ENCODE data around the gene DCDC1.
"Not testable (repeated sequence)": the region's sequence is repeated elsewhere in the genome, so short reads cannot be mapped to it uniquely, and the experiment has no call there.

The DCDC1 gene

DNA sequence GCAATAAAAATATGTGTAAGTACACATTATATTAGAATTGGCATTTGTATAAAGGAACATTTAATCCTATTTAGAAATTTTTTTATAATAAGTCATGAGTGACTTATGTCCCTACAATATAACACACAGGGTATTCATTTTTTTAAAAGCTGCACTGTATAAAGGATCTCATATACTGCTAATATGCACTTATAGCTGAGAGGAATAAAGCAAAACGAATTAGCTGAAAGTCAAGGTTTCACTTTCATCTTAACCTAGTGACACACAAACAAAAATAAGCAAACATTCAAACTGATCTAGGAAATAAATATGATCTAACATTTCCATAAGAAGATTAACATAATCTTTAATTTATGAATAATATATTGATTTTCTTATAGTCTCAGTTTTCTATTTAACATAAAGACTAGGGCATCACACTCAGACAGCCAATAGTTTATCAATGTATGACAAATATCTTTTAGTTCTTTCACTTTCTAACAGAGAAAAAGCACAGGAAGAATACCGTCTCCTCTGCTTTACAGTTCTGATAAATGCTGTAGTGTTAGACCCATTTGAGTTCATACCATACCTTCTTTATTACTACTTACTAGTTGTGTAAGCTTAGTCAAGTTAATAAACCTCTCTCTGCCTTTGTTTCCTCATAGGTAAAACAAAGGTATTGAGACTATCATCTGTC is 42.9 kb downstream of the DCDC1 start:
- no peak for DNase-seq (ENCODE audit: low read depth, low spot score)

DNA sequence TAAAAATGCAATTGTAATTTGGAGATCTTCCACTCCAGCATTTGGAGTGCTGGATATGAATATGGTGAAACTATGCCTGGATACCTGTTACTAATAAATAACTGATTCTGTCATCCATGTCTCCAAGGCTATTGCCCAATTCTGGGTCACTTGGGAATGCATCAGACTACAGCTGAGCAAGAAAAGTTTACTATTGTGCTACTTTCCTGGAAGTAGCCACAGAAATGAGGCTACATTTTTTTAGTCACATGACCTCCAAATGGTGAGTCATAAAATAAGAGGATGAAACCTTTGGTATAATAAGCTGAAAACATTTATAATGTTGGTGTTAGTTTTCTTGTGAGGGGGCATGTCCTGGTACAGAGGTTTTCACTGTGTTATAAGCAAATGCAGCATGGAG is 44.4 kb downstream of the DCDC1 start:
- no peak for DNase-seq (ENCODE audit: low read depth, low spot score)

DNA sequence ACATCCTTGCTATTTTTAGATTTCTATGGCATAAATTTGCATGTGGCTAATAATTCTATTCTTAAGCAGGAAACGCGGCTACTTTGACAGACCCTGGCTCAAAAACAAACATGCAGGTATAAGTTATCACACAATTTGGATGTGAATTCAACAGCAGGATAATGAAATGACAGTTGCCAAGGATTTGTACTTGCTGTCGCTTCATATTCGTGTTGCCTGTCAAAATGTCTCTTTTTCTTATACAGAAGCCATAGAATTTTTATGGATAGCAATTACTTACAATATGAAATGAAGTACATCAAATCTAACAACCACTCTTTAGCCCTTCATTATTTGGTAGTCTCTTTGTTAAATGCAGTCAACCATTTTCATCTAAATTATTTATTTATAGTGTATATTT is 46.4 kb downstream of the DCDC1 start:
- no peak for DNase-seq (ENCODE audit: low read depth, low spot score)

DNA sequence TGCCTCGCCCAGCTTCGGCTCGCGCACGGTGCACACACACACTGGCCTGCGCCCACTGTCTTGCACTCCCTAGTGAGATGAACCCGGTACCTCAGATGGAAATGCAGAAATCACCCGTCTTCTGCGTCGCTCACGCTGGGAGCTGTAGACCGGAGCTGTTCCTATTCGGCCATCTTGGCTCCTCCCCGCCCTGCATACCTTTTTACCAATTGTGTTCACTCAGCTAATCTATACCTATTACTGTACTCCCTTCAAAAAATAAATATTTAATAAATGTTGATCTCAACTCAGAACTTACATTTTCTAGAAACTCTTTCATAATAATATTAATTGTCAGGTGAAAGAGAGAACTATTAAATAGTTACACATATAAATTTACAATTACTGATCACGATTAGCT is 48.0 kb downstream of the DCDC1 start:
- DNase-seq (ENCODE audit: low read depth, low spot score), result not testable (repeated sequence)

DNA sequence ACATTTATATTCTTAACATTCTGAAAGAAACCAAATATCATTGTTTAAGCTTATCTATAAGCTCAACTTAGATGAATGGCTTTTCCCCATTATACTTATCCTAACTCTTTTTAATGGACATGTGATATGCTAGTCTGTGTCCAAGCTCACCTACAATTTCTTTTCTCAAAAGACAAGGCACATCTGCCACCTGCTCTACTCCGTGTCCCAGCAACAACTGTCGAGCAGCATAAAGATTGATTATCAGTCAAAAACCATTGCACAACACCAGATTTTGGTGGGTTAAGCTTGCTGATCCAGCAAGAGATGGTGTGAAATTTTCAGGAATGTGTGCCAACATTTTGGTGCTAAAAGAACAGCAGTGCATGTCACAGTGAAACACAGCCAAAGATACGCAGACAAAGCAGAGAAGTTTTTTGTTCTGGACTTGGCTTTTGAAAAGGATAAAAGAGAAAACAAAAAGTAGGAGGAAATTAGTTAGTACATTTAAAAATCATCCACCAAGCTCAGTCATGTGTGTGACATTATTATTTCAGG is 65.8 kb downstream of the DCDC1 start:
- no peak for DNase-seq (ENCODE audit: low read depth, low spot score)

DNA sequence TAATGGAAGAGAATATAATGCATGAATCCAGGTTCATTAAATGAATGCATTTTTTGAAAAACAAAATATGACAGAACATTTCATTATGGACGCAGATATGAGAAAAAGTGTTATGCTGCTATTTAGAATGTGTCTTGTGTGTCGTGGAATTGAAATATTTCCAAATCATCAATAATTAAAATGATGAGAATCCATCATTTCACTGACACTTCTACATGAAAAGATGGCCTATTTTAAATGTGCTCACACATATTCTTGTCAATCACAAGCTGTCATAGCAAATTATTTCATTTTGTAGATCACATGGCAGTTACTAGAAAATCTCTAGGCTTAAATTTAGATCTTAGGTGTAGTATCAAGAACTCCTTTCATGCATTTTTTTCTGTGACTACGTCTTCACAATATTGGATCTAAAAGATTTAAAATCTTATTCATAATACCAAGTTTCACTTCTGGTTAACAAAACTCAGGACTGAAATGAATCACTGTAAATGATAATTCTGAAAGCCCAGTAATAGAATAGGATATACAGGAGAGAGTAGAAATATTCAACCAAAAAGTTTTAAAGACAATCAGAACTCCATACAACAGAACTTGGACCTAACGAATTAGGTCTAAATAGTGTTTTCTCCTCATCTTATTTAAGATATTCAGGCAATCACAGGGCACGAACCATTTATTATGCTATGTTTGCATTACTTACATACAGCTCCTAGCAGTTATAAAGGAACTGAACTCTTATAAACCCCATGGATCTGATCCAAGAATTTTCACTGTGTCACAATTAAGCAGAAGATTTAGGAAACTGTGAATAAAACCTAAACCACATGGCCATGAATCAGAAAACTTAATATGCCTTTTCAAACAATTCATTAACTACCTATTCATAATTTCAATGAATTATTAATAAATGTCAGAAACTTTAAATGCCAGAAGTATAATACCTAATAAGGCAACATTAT is 67.7 kb downstream of the DCDC1 start:
- no peak for DNase-seq (ENCODE audit: low read depth, low spot score)

DNA sequence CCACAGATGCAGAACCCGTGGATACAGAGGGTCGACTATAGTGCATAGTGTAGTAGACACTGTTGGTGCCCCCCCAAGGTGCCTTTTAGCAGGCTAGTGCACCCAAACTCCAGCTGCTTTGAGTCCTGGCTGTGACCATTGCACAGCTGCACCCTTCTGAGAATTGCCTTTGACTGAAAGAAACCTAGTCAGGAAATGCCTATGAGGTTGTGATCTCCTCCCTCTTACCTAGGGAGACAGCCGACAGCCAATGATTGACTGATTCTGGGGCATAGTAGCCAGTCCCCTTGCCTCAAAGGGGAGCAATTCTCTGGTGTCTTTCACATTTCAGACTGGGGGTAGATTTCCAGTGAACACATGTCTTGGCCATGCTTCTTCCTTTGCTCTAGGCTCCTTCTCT is 74.2 kb downstream of the DCDC1 start:
- no peak for DNase-seq (ENCODE audit: low read depth, low spot score)

DNA sequence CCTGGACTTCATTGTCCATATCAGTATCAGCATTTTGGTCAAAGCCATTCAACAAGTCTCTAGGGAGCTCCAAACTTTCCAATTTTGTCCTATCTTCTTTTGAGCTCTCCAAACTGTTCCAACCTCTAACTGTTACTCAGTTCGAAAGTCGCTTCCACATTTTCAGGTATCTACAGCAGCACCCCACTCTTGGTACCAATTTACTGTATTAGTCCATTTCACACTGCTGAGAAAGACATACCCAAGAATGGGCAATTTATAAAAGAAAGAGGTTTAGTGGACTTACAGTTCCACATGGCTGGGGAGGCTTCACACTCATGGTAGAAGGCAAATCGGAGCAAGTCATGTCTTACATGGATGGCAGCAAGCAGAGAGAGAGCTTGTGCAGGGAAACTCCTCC is 96.0 kb downstream of the DCDC1 start:
- not testable (repeated sequence) for DNase-seq (ENCODE audit: low read depth, low spot score)

DNA sequence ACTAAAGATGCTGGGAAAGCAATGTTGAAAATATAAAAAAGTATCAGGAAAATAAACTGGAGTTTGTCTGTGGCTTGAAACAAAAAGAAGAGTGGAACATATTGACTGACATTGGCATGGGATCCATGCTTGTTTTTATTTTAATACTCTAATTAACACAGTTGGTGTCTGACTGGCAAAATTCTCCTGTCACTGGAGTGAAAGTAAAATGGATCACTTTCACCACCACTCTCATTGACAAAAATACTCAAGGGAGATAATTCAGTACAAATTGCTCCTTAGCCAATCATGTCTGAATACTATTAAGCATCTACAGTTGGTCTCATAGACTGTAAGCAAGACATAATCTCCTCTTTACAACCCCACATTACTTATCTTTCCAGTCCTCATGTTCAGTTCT is 101.8 kb downstream of the DCDC1 start:
- no peak for DNase-seq (ENCODE audit: low read depth, low spot score)

DNA sequence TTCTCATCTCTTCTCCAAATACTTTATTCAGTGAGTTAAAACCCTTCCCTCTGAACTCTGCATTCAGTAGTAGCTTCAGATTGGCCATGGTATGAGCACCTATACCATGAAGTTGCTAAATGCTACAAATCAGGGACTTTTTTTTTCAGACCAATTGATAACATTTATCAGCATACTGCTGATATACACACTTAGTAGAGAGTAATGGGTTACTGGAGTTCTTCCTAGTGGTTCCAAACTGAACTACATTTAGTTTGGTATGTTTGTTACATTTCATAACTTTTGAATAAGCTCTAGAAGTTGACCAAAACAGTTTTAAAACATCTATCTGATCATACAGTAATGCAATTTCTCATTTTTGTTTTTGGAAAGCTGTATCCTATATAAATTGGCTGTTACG is 104.7 kb downstream of the DCDC1 start:
- DNase-seq (ENCODE audit: low read depth, low spot score), result no peak

DNA sequence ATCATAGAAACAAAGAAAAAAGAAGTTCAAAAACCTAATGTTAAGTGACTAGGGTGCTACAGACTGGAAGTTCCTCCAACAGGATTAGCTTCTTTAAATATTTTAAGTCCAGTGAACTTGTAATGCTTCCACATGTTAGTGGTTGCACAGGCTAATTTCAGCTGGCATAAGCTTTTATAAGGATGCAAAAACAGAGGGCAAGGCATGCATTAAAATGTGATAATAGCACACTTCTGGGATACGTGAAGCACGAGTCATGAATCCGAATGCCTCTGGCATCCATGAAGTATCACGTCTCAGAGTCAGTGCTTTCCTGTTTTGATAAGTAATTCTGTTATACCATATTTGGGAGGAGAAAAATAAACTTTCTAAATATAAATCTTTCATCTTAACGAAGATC is 106.8 kb downstream of the DCDC1 start:
- no peak for DNase-seq (ENCODE audit: low read depth, low spot score)

DNA sequence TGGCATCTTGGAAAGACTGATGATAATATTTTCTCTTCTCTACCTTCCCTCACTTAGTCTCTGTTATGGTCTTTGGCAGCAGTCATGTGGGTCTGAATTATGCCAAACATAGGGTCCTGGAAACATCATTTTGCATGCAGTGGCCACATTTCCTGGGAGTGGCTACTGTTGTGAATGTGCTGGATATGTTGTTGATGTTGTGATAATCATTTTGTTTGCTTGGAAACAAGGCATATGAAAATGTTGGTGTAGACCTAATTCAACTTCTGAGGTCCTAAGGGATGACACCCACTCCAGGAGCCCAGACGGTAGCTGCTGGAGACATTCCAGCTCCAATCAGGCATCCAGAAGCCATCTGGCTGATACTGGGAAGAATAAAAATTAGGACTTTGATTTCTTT is 109.7 kb downstream of the DCDC1 start:
- no peak for DNase-seq (ENCODE audit: low read depth, low spot score)

DNA sequence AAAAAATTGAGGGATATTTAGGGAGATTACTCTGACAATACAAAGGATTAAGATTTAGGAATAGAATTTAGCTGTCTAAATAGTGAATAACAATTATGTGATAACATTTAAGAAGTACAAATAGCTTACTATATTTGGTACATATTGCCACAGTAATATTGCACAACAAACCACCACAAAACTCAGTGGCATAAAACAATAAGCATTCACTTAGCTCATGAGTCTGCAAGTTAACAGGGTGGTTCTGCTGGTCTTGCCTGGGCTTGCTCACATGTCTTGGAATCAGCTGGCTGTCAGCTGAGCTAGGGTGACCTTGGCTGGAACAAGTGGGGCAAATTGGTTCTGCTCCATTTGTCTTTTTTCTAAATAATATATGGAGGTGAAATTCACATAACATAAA is 115.1 kb downstream of the DCDC1 start:
- no peak for DNase-seq (ENCODE audit: low read depth, low spot score)

DNA sequence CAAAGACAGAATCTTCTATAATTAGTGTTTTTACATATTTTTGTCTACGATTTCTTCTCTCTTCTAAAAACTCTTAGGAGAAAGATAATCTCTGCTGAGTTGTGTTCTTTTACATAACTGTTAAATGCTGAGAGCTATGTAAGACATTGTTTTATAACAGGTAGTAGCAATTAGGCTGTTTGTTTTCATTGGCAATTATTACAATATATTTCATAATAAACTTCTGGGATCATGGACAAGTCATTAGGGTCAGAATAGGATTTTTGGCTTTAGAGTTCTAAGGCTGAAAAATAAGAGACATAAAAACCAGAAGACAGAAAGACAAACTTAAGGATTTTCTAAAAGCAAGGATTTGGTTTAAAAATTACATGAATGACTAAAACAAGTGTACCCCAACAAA is 120.8 kb downstream of the DCDC1 start:
- no peak for DNase-seq (ENCODE audit: low read depth, low spot score)

DNA sequence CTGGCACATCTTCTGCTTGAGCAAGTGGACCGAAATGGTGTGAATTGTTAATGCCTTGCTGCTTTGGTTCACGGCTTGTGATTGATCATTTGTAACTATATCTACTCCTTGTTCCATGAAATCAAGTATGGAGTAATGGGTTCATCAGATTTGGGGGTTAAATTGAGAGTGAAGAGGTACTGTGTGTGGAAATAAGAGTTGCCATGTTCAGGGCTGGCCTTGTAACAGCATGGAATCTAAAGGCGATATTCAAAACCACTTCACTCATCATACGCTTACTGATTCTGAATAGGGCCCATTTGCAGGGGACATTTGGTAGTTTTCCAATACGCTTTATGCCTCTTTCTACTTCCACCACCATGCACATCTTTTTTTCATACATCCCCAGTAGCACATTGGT is 122.2 kb downstream of the DCDC1 start:
- no peak for DNase-seq (ENCODE audit: low read depth, low spot score)

DNA sequence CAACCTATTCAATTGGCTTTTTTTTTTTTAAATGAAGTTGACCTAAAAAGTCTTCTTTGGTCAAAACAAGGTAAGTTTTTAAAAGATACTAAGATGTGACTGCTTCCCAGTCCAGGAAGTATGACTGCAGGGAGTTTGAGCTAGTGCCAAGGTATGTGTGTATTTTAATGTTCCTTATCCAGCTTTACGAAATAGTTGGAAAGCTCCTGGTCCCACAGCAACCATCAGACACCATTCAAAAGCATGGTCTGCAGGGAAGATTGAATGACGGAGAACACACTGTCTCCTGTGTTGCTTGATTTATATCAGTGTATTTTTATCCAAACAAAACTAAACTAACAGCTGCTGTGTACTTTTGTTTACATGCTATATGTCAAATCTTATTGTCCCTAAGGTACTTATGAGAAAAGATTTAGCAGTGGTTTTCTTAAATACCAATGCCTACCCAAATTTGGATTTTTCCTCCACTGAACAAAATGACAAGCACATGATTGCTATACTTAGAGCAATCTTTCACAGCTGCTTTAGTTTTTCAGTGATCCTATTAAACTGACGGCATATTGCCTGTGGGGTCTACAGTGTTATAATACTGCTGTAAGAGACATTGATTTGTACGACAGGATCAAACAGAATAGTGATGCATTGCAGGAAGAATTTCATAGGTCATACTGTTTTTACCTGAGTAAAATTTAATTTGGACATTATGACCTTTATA is 122.9 kb downstream of the DCDC1 start:
- DNase-seq (ENCODE audit: low read depth, low spot score), result no peak

DNA sequence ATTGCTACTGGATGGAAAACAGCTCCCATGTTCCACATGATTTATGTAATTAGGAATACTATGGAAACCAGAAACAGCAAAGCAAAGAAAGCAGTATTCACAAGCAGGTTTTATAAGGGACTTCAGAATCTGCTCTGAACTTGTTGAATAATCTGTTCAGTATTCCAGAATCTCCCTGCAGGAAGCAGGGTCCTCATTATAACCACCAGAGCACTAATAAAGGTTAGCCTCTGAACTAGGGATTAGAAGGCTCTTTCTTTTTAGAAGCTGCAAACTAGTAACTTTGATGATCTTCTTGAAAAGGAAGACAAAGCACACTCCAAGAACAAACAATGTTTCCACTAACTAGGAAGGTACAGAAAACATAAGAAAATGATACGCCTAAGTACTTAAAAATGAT is 125.8 kb downstream of the DCDC1 start:
- DNase-seq (ENCODE audit: low read depth, low spot score), result no peak

DNA sequence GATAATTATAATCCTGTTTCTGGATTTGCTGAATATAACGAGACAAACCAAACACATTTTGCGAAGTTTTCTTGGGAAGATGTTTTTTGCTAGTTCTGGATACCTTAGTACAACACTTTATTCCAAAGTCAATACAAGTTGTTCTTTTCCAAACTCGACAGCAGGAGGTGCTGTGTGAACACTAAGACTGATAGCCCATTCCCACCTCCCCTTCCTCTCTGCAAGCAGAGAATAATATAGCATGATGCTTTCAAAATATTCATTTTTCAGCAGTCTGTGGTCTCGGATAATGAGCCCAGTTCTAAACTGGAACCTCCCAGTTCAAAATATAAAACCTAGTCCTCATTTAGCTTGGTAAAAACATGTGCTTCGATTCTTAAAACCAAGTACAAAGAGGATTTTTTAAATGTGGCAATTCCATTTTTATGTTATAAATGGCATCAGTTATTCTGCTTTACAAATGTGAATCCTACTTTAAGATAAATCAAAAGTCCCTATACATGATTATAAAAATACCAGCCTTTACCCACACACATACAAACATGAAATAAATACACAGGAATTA is 129.1 kb downstream of the DCDC1 start:
- DNase-seq (ENCODE audit: low read depth, low spot score), result no peak

DNA sequence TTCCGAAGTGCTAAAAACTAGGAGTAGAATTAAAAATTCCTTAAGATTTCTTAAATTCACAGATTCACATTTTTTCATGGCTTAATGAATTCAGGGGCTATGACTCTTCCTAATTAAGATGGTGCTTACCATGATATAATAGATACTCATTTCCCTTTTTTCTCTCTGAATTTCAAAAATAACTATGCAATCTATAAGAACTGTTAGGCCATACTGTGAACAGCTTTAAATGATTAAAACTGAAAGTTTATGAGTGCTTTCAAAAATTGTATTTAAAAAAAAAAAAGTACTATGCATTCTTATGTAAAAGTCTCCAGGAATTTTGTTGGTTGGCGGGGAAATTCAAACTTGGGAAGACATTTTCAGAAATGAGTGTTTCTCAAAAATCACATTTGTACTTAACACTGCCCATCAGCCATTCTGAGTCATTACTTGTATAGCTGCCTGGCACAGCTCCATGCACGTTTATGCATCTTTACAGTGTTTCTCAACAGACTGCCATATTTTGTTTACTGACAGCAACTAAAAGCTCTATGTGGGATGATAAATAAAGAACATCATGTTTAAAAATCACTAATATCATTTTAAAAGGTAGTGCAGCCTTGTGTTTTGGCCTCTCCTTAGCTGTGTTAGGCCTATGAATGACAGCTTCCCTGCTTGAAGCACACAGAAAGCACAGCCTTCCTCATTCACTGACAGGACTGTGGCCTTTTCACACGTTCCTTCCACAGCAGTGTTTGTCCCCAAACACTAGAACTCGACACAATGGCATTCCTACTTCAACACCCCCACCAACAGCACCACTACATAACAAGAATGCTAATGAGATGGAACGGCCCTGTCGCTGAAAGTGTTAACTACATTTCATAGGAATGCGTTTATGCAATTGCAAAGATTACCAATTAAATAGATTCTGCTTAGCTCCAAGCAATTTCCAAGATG is 131.4 kb downstream of the DCDC1 start:
- DNase-seq (ENCODE audit: low read depth, low spot score), result no peak

DNA sequence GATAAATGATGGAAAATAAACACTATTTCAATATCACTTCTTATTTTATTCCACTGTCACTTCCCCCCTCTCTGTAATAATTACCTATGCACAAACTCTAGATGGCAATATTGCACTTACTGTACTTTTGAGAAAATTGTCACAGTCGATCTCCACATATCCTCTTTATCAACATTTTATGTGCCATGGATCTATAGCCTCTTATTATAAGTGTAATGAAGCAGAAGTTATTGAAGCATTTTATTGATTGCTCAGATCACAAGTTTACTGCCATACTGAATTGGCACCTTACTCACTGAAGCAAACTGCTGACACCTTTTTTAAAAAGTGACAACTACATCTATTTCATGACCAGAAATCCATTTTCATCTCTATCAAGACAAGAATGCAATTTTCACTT is 133.4 kb downstream of the DCDC1 start:
- DNase-seq (ENCODE audit: low read depth, low spot score), result no peak

DNA sequence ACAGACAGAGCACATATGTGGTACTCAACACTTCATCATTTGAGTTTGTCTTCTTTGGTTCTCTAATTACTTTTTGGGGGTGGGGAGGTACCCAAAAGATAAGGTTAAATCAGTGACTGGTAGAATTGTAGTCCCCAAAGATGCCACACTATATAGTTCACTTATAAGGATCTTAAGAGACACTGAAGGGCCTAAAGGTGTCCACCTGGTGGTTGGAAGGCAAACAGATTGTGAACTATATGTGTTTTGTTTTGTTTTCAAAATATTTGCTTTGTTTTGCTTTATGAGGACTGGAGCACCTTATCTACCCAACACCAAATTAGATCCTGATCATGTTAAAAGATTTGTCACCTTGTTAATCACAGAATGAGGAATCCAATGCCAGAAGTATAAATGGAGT is 136.1 kb downstream of the DCDC1 start:
- DNase-seq (ENCODE audit: low read depth, low spot score), result no peak
